H9 (cell line): ENCODE data around the gene LPCAT1. TPM values are rescaled to one million over a fixed set of nuclear protein-coding genes. Genes with fewer than 3 reads are reported as not detected.
A peak's percentile ranks its signal among the peaks of the same experiment; 100 is the strongest.

ENCODE experiments used
- DNase-seq: peaks from one replicate; pipeline ENCODE4 v3.0.0-alpha.2; 2017
- H2AFZ ChIP-seq: one replicate; pipeline ENCODE4 v1.6.1; 2013; ENCODE audit warnings: mild to moderate bottlenecking, low read length, control low read depth, moderate library complexity
- H2AK5ac ChIP-seq: 2 replicates; pipeline ENCODE4 v1.6.1; 2013; ENCODE audit warnings: low read length, control low read depth, mixed read lengths; ENCODE audit not compliant: insufficient read length
- H2BK120ac ChIP-seq: one replicate; pipeline ENCODE4 v1.6.1; 2013; ENCODE audit warnings: low read depth, mild to moderate bottlenecking, low read length, control low read depth, inconsistent platforms; ENCODE audit not compliant: poor library complexity, severe bottlenecking
- H2BK12ac ChIP-seq: 2 replicates; pipeline ENCODE4 v1.6.1; 2013; ENCODE audit warnings: low read length, control low read depth, mixed read lengths, low read depth; ENCODE audit not compliant: insufficient read length
- H2BK15ac ChIP-seq: 2 replicates; pipeline ENCODE4 v1.6.1; 2013; ENCODE audit warnings: low read depth, low read length, control low read depth
- H2BK20ac ChIP-seq: one replicate; pipeline ENCODE4 v1.6.1; 2013; ENCODE audit warnings: low read depth, mild to moderate bottlenecking, low read length, control low read depth, inconsistent platforms; ENCODE audit not compliant: poor library complexity, severe bottlenecking
- H2BK5ac ChIP-seq: 2 replicates; pipeline ENCODE4 v1.6.1; 2013; ENCODE audit warnings: low read length, control low read depth, mixed read lengths; ENCODE audit not compliant: insufficient read length
- H3K14ac ChIP-seq: 2 replicates; pipeline ENCODE4 v1.6.1; 2013; ENCODE audit warnings: low read length, control low read depth; ENCODE audit not compliant: insufficient read depth
- H3K18ac ChIP-seq: 2 replicates; pipeline ENCODE4 v1.6.1; 2013; ENCODE audit warnings: low read depth, mild to moderate bottlenecking, mixed read lengths, low read length, control low read depth; ENCODE audit not compliant: insufficient read length
- H3K23ac ChIP-seq: 2 replicates; pipeline ENCODE4 v1.6.1; 2013; ENCODE audit warnings: low read length, control low read depth, mixed read lengths, low read depth; ENCODE audit not compliant: insufficient read length
- H3K23me2 ChIP-seq: 2 replicates; pipeline ENCODE4 v1.6.1; 2013; ENCODE audit warnings: low read depth, mild to moderate bottlenecking, mixed read lengths, low read length, control low read depth; ENCODE audit not compliant: insufficient read length, poor library complexity, severe bottlenecking
- H3K27ac ChIP-seq: 2 replicates; pipeline ENCODE4 v1.5.1; 2013; ENCODE audit warnings: low read length, control low read depth, mixed read lengths, low read depth; ENCODE audit not compliant: insufficient read length
- H3K27me3 ChIP-seq: 2 replicates; pipeline ENCODE4 v1.6.1; 2013; ENCODE audit warnings: low read length, control low read depth, inconsistent platforms; ENCODE audit not compliant: insufficient read depth
- H3K4ac ChIP-seq: 2 replicates; pipeline ENCODE4 v1.6.1; 2013; ENCODE audit warnings: low read depth, mild to moderate bottlenecking, control low read depth, inconsistent platforms, low read length, moderate library complexity
- H3K4me1 ChIP-seq: 2 replicates; pipeline ENCODE4 v1.6.1; 2013; ENCODE audit warnings: low read length, control low read depth, inconsistent platforms; ENCODE audit not compliant: insufficient read depth
- H3K4me2 ChIP-seq: 2 replicates; pipeline ENCODE4 v1.6.1; 2013; ENCODE audit warnings: low read length, control low read depth, mixed read lengths; ENCODE audit not compliant: insufficient read length, insufficient read depth
- H3K56ac ChIP-seq: 2 replicates; pipeline ENCODE4 v1.6.1; 2013; ENCODE audit warnings: low read depth, mild to moderate bottlenecking, mixed read lengths, low read length, control low read depth; ENCODE audit not compliant: insufficient read length
- H3K79me1 ChIP-seq: 2 replicates; pipeline ENCODE4 v1.6.1; 2013; ENCODE audit warnings: low read depth, mild to moderate bottlenecking, moderate library complexity, low read length, control low read depth, inconsistent platforms; ENCODE audit not compliant: insufficient read depth, poor library complexity, severe bottlenecking
- H3K79me2 ChIP-seq: 2 replicates; pipeline ENCODE4 v1.6.1; 2013; ENCODE audit warnings: low read length, control low read depth, inconsistent platforms; ENCODE audit not compliant: insufficient read depth
- H3K9ac ChIP-seq: 2 replicates; pipeline ENCODE4 v1.6.1; 2013; ENCODE audit warnings: low read length, control low read depth, mixed read lengths; ENCODE audit not compliant: insufficient read length; ENCODE audit errors: extremely low read depth
- H3K9me3 ChIP-seq: one replicate; pipeline ENCODE4 v1.6.1; 2013; ENCODE audit warnings: low read depth, low read length, inconsistent platforms; ENCODE audit not compliant: control insufficient read depth
- H3T11ph ChIP-seq: one replicate; pipeline ENCODE4 v1.6.1; 2013; ENCODE audit warnings: mild to moderate bottlenecking, low read length, control low read depth, inconsistent platforms
- H4K20me1 ChIP-seq: one replicate; pipeline ENCODE4 v1.6.1; 2013; ENCODE audit not compliant: control insufficient read depth, insufficient read length, insufficient read depth
- H4K5ac ChIP-seq: 2 replicates; pipeline ENCODE4 v1.6.1; 2013; ENCODE audit warnings: low read depth, mild to moderate bottlenecking, mixed read lengths, low read length, control low read depth; ENCODE audit not compliant: insufficient read length
- H4K8ac ChIP-seq: replicated peaks from 2 replicates; pipeline ENCODE4 v1.6.1; 2013; ENCODE audit warnings: low read length, control low read depth, mixed read lengths, low read depth; ENCODE audit not compliant: insufficient read length
- H4K91ac ChIP-seq: 2 replicates; pipeline ENCODE4 v1.6.1; 2013; ENCODE audit warnings: low read depth, mild to moderate bottlenecking, moderate library complexity, mixed read lengths, low read length, control low read depth; ENCODE audit not compliant: insufficient read length
- H3K27ac Mint-ChIP-seq, 3 experiments: 2 replicates in 2 of 3; 3 replicates in 1 of 3; pipeline ENCODE4 v1.8.0; 2020 to 2021; ENCODE audit warnings: mixed read lengths in 3 of 3, mild to moderate bottlenecking in 1 of 3, moderate library complexity in 1 of 3
- H3K27me3 Mint-ChIP-seq: 2 replicates; pipeline ENCODE4 v1.8.0; 2021; ENCODE audit warnings: low read depth, mild to moderate bottlenecking, moderate library complexity, mixed read lengths
- H3K36me3 Mint-ChIP-seq, 3 experiments: 2 replicates in 2 of 3; 3 replicates in 1 of 3; pipeline ENCODE4 v1.8.0; 2020 to 2021; ENCODE audit warnings: low read depth in 3 of 3, mixed read lengths in 3 of 3; ENCODE audit not compliant: insufficient read depth in 1 of 3
- H3K4me1 Mint-ChIP-seq, 2 experiments: 2 replicates each; pipeline ENCODE4 v1.8.0; 2020; ENCODE audit warnings: mixed read lengths in 2 of 2
- H3K4me3 Mint-ChIP-seq, 2 experiments: 2 replicates in 1 of 2; 3 replicates in 1 of 2; pipeline ENCODE4 v1.8.0; 2020 to 2021; ENCODE audit warnings: mild to moderate bottlenecking in 2 of 2, mixed read lengths in 2 of 2, moderate library complexity in 1 of 2
- H3K9me3 Mint-ChIP-seq, 2 experiments: 2 replicates in 1 of 2; 3 replicates in 1 of 2; pipeline ENCODE4 v1.8.0; 2020; ENCODE audit warnings: mild to moderate bottlenecking in 2 of 2, mixed read lengths in 2 of 2, moderate library complexity in 1 of 2
- WGBS: extraction: QIAGEN DNeasy Blood & Tissue Kit; methylation state at CpG from one replicate; pipeline ENCODE4 v1.1.7; 2013; ENCODE audit warnings: missing lambda C conversion rate, low lambda C conversion rate, mixed read lengths; ENCODE audit not compliant: insufficient read length; ENCODE audit errors: extremely low coverage; 5-methylcytosine and 5-hydroxymethylcytosine counted together
- total RNA-seq: library from RNA; stranded (reverse); gene quantifications from 2 replicates; pipeline ENCODE4 v1.2.1, GENCODE V29; 2021
- TF ChIP-seq, protein P1 (sequence below): fragments of 200-600 bp; sonication (generic); conservative IDR thresholded peaks from 3 replicates; pipeline ENCODE4 v1.8.0; 2021; ENCODE audit warnings: antibody characterized with exemption, mild to moderate bottlenecking

LPCAT1 gene
- total RNA-seq, 1 experiment from 2014 or later: 231 TPM

DNA sequence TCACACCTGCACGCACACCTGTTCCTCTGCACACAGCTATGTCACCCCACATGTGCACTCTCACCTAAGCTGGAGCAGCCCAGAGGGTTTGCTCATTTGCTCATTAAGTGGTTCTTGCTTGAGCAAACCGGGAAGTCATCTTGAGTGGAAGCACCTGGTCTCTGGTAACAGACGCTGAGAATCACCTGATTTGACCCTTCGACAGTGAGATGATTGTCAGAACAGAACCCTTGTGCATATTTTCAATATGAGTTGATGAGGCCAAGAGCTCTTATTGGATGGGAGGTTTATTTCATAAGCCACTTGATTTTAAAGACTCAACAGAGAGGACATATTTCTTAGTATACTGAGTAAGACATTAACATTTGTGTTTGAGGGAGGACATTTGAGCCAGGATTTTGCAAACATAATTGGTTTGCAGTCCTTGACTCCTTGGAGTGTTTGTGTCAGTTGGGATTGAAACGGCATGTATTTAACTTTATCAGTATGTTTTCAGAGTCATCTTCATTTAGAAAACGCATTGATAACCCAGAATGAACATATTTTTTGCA is 22.1 kb upstream of the LPCAT1 start:
- Histone ChIP-seq H3K9ac (no peak overlapping the region), H3K27me3 (no peaks in the 10 kb centered on the region), H4K91ac (no peak overlapping the region), H3K4me1 (no peaks in the 10 kb centered on the region), H3K18ac (no peak overlapping the region), H4K8ac (no peak overlapping the region), H2BK20ac (no peak overlapping the region), H2BK120ac (no peak overlapping the region), H2AK5ac (no peak overlapping the region), H2BK5ac (no peak overlapping the region), H2BK12ac (no peak overlapping the region), H3K4ac (no peak overlapping the region), H4K5ac (no peak overlapping the region), H3K27ac (no peak overlapping the region), H3T11ph (no peak overlapping the region), H4K20me1 (no peaks in the 10 kb centered on the region), H2AFZ (no peak overlapping the region), H3K79me2 (no peaks in the 10 kb centered on the region), H2BK15ac (no peak overlapping the region), H3K23me2 (no peaks in the 10 kb centered on the region), H3K79me1 (no peaks in the 10 kb centered on the region), H3K56ac (no peak overlapping the region), H3K9me3 (no peaks in the 10 kb centered on the region), H3K14ac (no peak overlapping the region), H3K4me2 (no peak overlapping the region), H3K23ac (no peak overlapping the region)
- Mint-ChIP-seq H3K4me3 (no peak overlapping the region), H3K9me3 (peaks cover 0 to 2% of the 10 kb centered on the region in 2 experiments; a peak in 2 of 5 replicates), H3K27me3 (peaks cover 14% of the 10 kb centered on the region), H3K27ac (peak overlapping the region in 1 of 3 experiments; percentile 8; a peak in 1 of 7 replicates), H3K36me3 (no peaks in the 10 kb centered on the region), H3K4me1 (no peaks in the 10 kb centered on the region)
- no CpG with 5 or more reads among the region's 6 CpGs for WGBS
- DNase-seq: no peak
- TF ChIP-seq, protein P1, sequence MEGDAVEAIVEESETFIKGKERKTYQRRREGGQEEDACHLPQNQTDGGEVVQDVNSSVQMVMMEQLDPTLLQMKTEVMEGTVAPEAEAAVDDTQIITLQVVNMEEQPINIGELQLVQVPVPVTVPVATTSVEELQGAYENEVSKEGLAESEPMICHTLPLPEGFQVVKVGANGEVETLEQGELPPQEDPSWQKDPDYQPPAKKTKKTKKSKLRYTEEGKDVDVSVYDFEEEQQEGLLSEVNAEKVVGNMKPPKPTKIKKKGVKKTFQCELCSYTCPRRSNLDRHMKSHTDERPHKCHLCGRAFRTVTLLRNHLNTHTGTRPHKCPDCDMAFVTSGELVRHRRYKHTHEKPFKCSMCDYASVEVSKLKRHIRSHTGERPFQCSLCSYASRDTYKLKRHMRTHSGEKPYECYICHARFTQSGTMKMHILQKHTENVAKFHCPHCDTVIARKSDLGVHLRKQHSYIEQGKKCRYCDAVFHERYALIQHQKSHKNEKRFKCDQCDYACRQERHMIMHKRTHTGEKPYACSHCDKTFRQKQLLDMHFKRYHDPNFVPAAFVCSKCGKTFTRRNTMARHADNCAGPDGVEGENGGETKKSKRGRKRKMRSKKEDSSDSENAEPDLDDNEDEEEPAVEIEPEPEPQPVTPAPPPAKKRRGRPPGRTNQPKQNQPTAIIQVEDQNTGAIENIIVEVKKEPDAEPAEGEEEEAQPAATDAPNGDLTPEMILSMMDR: no peak
